Measurements from ENCODE around the gene HMGA1. TPM values are rescaled to one million over a fixed set of nuclear protein-coding genes. Genes with fewer than 3 reads are reported as not detected.

HMGA1 gene
- total RNA-seq, 6 experiments from 2014 or later: 7.9 to 23.6 (median 14.8) TPM

- peak in 1 of 3 donors; percentile 61 for DNase-seq
- Histone ChIP-seq H3K36me3 (no peaks in the 10 kb centered on the region), H3K27ac (no peak overlapping the region), H3K4me3 (no peak overlapping the region), H3K4me1 (no peaks in the 10 kb centered on the region), H3K9me3 (no peaks in the 10 kb centered on the region), H3K27me3 (no peaks in the 10 kb centered on the region)
- no peak for TF ChIP-seq POLR2A (IDR thresholded peaks at IDR 0.05)
- no peak for TF ChIP-seq CTCF (IDR thresholded peaks at IDR 0.05)
- intact Hi-C loops (cut with DNase I): loop anchor here in 1 of 2 donors (10.0 kb wide), 1 partner anchor 219 kb away; no protein-coding TSS in a partner anchor
- no CpG with 5 or more reads among the region's 7 CpGs for WGBS (ENCODE audit: insufficient coverage, low coverage, low lambda C conversion rate, missing lambda C conversion rate)
- peak in 1 of 4 donors; percentile 9 for ATAC-seq
Observed at GRCh38 chr6:34195726-34196115, 41.0 kb upstream of the HMGA1 start.

DNA sequence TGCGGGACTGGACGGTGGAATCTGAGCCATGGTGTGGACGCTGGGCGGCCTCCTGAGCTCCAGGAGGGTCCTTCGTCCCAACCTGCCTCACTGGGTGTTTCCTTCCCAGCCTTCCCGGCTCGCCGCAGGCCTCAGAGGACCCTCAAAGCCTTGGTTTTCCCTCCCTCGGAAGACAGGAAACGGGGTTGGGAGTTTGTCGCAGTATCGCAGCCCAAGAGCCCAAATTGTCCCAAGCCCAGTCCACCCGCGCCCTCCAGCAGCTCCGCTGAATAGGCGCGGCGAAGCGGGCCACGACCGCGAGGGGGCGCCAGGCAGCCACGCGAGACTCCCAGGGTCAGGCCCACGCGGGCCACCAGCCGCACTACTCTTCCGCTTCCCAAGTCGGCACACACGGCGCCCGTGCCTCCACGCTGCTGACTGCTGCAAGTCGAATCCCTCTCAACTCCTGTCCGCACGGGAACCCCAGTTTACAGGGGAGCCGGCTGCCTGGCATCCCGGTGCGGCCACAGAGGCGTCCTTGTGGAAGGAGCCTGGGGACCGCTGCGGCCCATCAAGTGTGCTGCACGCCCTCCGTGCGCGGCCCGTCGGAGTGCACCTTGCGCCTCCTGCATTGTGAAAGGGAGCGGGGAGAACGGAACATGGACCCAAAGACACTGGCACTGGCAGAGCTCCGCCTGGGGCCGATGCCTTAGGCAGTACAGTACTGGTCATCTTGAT is 40.4 kb upstream of the HMGA1 start:
- Histone ChIP-seq H3K27ac (no peak overlapping the region), H3K36me3 (no peaks in the 10 kb centered on the region), H3K4me3 (peak overlapping the region; percentile 34 to 57 (median 44)), H3K9me3 (no peaks in the 10 kb centered on the region), H3K4me1 (no peaks in the 10 kb centered on the region), H3K27me3 (no peaks in the 10 kb centered on the region)
- peak; percentile 87 to 90 (median 90) for DNase-seq
- TF ChIP-seq CTCF (IDR thresholded peaks at IDR 0.05) (peak; percentile 97 to 100 (median 99)), POLR2A (IDR thresholded peaks at IDR 0.05) (no peak)
- ATAC-seq: peak; percentile 99 to 100 (median 100)
- WGBS (ENCODE audit: insufficient coverage, low coverage, low lambda C conversion rate, missing lambda C conversion rate): 3% methylated on average over 12 of the region's 54 CpGs
- intact Hi-C loops (cut with DNase I): loop anchor here in 1 of 2 donors (10.0 kb wide), 1 partner anchor 219 kb away; no protein-coding TSS in a partner anchor

DNA sequence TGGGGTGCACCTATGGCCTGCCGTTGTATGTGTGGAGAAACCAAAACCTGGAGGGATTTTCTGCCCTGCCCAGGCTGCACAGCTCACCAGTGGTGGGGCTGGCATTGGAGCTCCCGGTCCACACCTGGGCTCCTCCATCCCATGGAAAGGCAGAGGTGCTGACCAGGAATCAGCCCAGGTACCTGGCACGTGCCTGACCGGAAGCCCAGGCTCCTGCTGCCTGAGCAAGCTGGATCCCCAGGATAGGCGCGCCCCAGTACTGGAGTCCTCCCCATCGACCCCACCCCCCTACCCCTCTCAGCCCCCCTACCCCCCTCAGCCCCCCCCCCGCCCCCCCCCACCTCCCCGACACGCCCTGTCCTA is 39.9 kb upstream of the HMGA1 start:
- no peak overlapping the region for H3K27ac ChIP-seq

GRCh38 chr6:34200340-34200971 is 36.2 kb upstream of the HMGA1 start:
- ATAC-seq: no peak

More for the DNA sequence above, 39.9 kb upstream of the HMGA1 start:
- Histone ChIP-seq H3K4me1 (no peaks in the 10 kb centered on the region), H3K9me3 (no peaks in the 10 kb centered on the region), H3K4me3 (peak overlapping the region; percentile 34 to 57 (median 44)), H3K27me3 (no peaks in the 10 kb centered on the region), H3K36me3 (no peaks in the 10 kb centered on the region)
- DNase-seq (no peak), ATAC-seq (no peak)
- intact Hi-C loops (cut with DNase I): loop anchor here in 1 of 2 donors (10.0 kb wide), 1 partner anchor 218 kb away; no protein-coding TSS in a partner anchor
- TF ChIP-seq CTCF (IDR thresholded peaks at IDR 0.05): no peak
- no peak for TF ChIP-seq POLR2A (IDR thresholded peaks at IDR 0.05)
- 72% methylated on average over 3 of the region's 10 CpGs for WGBS (ENCODE audit: insufficient coverage, low coverage, low lambda C conversion rate, missing lambda C conversion rate)

More at GRCh38 chr6:34200340-34200971, 36.2 kb upstream of the HMGA1 start:
- Histone ChIP-seq H3K4me1 (no peaks in the 10 kb centered on the region), H3K27ac (no peak overlapping the region), H3K4me3 (no peak overlapping the region), H3K36me3 (no peaks in the 10 kb centered on the region), H3K9me3 (no peaks in the 10 kb centered on the region), H3K27me3 (no peaks in the 10 kb centered on the region)
- TF ChIP-seq CTCF (IDR thresholded peaks at IDR 0.05) (no peak), POLR2A (IDR thresholded peaks at IDR 0.05) (no peak)
- WGBS (ENCODE audit: insufficient coverage, low coverage, low lambda C conversion rate, missing lambda C conversion rate): 57% methylated on average over 3 of the region's 5 CpGs
- DNase-seq: no peak
- intact Hi-C loops (cut with DNase I): no loop called here

Data from right lobe of liver (tissue), 6 donors.